ENCODE results near the gene MRPL1. TPM values are rescaled to one million over a fixed set of nuclear protein-coding genes. Genes with fewer than 3 reads are reported as not detected.
"Not testable (repeated sequence)": the region's sequence is repeated elsewhere in the genome, so short reads cannot be mapped to it uniquely, and the experiment has no call there.

The MRPL1 gene
- total RNA-seq, 4 donors from 2014 or later = 12.1 to 25.9 (median 19.0) TPM

GRCh38 chr4:77963004-77963403, 100.4 kb downstream of the MRPL1 start:
- WGBS, 2 donors = 87 to 93% methylated on average over 2 of the region's 2 CpGs
- DNase-seq = no peak
- TF ChIP-seq POLR2A (IDR thresholded peaks at IDR 0.05) (no peak), CTCF (IDR thresholded peaks at IDR 0.05) (no peak)
- Histone ChIP-seq H3K27me3 (no peaks in the 10 kb centered on the region), H3K4me1 (no peaks in the 10 kb centered on the region), H3K36me3 (no peaks in the 10 kb centered on the region), H3K9me3 (no peaks in the 10 kb centered on the region), H3K4me3 (replicated peaks in 1 of 3) (no peak overlapping the region), H3K27ac (no peak overlapping the region)
- intact Hi-C loops (cut with DNase I) = loop anchor here (10.0 kb wide), 1 partner anchor 552 kb away; no protein-coding TSS in a partner anchor

GRCh38 chr4:77973657-77974056, 111.0 kb downstream of the MRPL1 start:
- H3K36me3 ChIP-seq; H3K27me3 ChIP-seq; DNase-seq; H3K4me3 ChIP-seq (replicated peaks in 1 of 3); H3K27ac ChIP-seq; H3K9me3 ChIP-seq; intact Hi-C loops (cut with DNase I); H3K4me1 ChIP-seq: not testable (repeated sequence)
- 91 to 96% methylated on average over 1 of the region's 1 CpG for WGBS, 2 donors

- peak in 1 of 2 donors; percentile 18 for DNase-seq
- 38 to 45% methylated on average over 6 of the region's 6 CpGs for WGBS, 2 donors
These were observed 120.4 kb downstream of the MRPL1 start for GRCh38 chr4:77982900-77983540.

GRCh38 chr4:77983612-77984311, 121.1 kb downstream of the MRPL1 start:
- WGBS, 2 donors = 90 to 95% methylated on average over 11 to 13 of the region's 44 CpGs

More at GRCh38 chr4:77982900-77983540, 120.4 kb downstream of the MRPL1 start:
- H3K4me3 ChIP-seq (replicated peaks in 1 of 3); H3K36me3 ChIP-seq; H3K4me1 ChIP-seq; H3K9me3 ChIP-seq; intact Hi-C loops (cut with DNase I); H3K27ac ChIP-seq; H3K27me3 ChIP-seq: not testable (repeated sequence)

GRCh38 chr4:77989968-77990367, 127.3 kb downstream of the MRPL1 start:
- H3K27me3 ChIP-seq = no peaks in the 10 kb centered on the region
- no peak for DNase-seq
- no peaks in the 10 kb centered on the region for H3K9me3 ChIP-seq
- intact Hi-C loops (cut with DNase I) = loop anchor here (10.0 kb wide), 1 partner anchor 65 kb away; the partner anchor contains the start of gene FRAS1
- H3K36me3 ChIP-seq = no peaks in the 10 kb centered on the region
- H3K4me3 ChIP-seq (replicated peaks in 1 of 3) = no peak overlapping the region
- no peak for TF ChIP-seq CTCF (IDR thresholded peaks at IDR 0.05)
- no peak overlapping the region for H3K27ac ChIP-seq
- no peaks in the 10 kb centered on the region for H3K4me1 ChIP-seq

More at GRCh38 chr4:77983612-77984311, 121.1 kb downstream of the MRPL1 start:
- DNase-seq; H3K27me3 ChIP-seq; intact Hi-C loops (cut with DNase I); H3K9me3 ChIP-seq; H3K4me3 ChIP-seq (replicated peaks in 1 of 3); H3K4me1 ChIP-seq; H3K36me3 ChIP-seq; H3K27ac ChIP-seq: not testable (repeated sequence)

- Histone ChIP-seq H3K27me3 (no peaks in the 10 kb centered on the region), H3K4me3 (replicated peaks in 1 of 3) (no peak overlapping the region), H3K27ac (no peak overlapping the region), H3K9me3 (no peaks in the 10 kb centered on the region), H3K4me1 (no peaks in the 10 kb centered on the region), H3K36me3 (no peaks in the 10 kb centered on the region)
- no peak for DNase-seq
- no peak for TF ChIP-seq POLR2A (IDR thresholded peaks at IDR 0.05)
- no peak for TF ChIP-seq CTCF (IDR thresholded peaks at IDR 0.05)
- intact Hi-C loops (cut with DNase I) = loop anchor here (10.0 kb wide), 1 partner anchor 64 kb away; the partner anchor contains the start of gene FRAS1
These were observed 127.8 kb downstream of the MRPL1 start for GRCh38 chr4:77990456-77990855.

Measured in thyroid gland (tissue), 4 donors.